HG03103 (cell line): Measurements from ENCODE around the gene CRABP2.

Source experiments
- ATAC-seq: cut with Tn5 transposase; IDR thresholded peaks from one replicate; pipeline ENCODE4 v1.9.1; 2021; ENCODE audit warnings: low read depth; ENCODE audit not compliant: unreplicated experiment

The CRABP2 gene

GRCh38 chr1:156673387-156674121 is 31.8 kb downstream of the CRABP2 start:
- no peak for ATAC-seq

GRCh38 chr1:156671804-156672203 is 33.6 kb downstream of the CRABP2 start:
- ATAC-seq = no peak

GRCh38 chr1:156670791-156671190 is 34.6 kb downstream of the CRABP2 start:
- ATAC-seq = no peak

GRCh38 chr1:156670359-156670758 is 35.0 kb downstream of the CRABP2 start:
- no peak for ATAC-seq

- ATAC-seq = no peak
Measured at GRCh38 chr1:156669794-156670193, 35.6 kb downstream of the CRABP2 start.

- no peak for ATAC-seq
Measured at GRCh38 chr1:156668801-156669637, 36.4 kb downstream of the CRABP2 start.

- ATAC-seq = no peak
Measured at GRCh38 chr1:156667968-156668709, 37.2 kb downstream of the CRABP2 start.

- no peak for ATAC-seq
Measured at GRCh38 chr1:156667610-156667967, 37.8 kb downstream of the CRABP2 start.

GRCh38 chr1:156666862-156667609 is 38.3 kb downstream of the CRABP2 start:
- no peak for ATAC-seq

GRCh38 chr1:156665539-156665938 is 39.8 kb downstream of the CRABP2 start:
- no peak for ATAC-seq

GRCh38 chr1:156664767-156665411 is 40.5 kb downstream of the CRABP2 start:
- ATAC-seq = no peak

- no peak for ATAC-seq
Measured at GRCh38 chr1:156664046-156664766, 41.2 kb downstream of the CRABP2 start.

GRCh38 chr1:156663178-156663577 is 42.2 kb downstream of the CRABP2 start:
- ATAC-seq = no peak

- no peak for ATAC-seq
Measured at GRCh38 chr1:156662800-156663055, 42.7 kb downstream of the CRABP2 start.

- ATAC-seq = no peak
Measured at GRCh38 chr1:156662005-156662799, 43.2 kb downstream of the CRABP2 start.

GRCh38 chr1:156660752-156661112 is 44.7 kb downstream of the CRABP2 start:
- ATAC-seq = no peak

- ATAC-seq = peak; percentile 50
Measured at GRCh38 chr1:156659988-156660751, 45.2 kb downstream of the CRABP2 start.

GRCh38 chr1:156659661-156659987 is 45.8 kb downstream of the CRABP2 start:
- no peak for ATAC-seq
